Measurements from ENCODE around the gene LMNA.
"Not testable (repeated sequence)": the region's sequence is repeated elsewhere in the genome, so short reads cannot be mapped to it uniquely, and the experiment has no call there.

LMNA gene

DNA sequence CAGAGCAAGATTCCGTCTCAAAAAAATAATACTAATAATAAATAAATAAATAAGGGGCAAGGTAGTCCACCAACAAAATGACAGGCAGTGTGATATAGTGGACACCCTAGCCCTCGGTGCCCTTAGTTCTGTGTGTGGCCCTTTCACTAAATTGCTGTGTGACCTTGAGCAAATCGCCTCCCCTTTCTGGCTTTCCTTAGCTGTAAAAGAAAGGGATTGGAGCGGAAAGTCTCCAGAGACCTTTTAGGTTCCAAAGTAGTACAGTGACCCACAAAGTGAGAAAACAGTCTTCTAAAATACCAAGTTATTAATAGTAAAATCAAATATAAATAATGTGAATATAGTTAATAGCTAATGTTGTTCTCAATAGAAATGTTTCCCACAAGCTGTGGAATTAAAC is 7.6 kb downstream of the LMNA start:
- no peak for DNase-seq (ENCODE audit: low read depth in 3 of 3)

DNA sequence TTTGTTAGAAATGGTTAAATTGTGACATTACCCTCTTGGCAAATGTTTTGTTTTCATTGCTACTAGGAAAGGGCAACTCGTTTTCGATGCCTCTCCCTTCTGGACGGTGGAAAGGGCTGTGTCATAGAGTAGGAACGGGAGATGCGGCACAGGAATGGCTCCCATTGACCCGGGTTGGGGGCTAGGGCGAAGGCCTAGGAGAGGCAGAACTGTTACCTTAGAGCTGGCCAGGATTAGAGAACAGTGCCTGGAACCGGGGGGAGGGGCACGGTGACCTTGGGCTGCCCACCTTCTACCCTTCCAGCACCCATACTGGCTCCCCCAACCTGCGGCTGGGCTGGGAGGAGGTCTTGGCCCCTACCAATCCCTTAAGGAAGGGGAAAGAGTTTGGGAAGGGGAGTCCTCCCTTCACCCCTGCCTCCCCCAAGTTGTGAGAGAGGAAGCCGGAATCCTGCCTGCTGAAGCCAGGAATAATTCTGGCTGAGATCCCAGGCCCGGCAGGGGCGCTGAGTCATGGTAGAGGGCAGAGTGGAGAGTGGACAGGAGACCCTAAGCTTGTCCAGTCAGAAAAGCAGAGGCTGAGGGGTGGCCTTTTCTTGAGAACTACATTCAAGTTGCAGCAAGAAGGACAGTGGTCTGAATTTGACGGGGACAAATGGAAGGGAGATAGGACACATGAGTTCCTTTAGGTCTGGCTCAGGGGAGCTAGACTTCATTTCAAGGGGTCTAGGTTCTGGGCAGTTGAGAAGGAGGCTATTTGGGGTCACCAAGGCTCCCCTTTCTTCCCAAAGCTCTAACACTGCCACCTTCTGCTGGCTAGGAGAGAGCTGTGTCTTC is 8.2 kb downstream of the LMNA start:
- DNase-seq (ENCODE audit: low read depth in 3 of 3): no peak

DNA sequence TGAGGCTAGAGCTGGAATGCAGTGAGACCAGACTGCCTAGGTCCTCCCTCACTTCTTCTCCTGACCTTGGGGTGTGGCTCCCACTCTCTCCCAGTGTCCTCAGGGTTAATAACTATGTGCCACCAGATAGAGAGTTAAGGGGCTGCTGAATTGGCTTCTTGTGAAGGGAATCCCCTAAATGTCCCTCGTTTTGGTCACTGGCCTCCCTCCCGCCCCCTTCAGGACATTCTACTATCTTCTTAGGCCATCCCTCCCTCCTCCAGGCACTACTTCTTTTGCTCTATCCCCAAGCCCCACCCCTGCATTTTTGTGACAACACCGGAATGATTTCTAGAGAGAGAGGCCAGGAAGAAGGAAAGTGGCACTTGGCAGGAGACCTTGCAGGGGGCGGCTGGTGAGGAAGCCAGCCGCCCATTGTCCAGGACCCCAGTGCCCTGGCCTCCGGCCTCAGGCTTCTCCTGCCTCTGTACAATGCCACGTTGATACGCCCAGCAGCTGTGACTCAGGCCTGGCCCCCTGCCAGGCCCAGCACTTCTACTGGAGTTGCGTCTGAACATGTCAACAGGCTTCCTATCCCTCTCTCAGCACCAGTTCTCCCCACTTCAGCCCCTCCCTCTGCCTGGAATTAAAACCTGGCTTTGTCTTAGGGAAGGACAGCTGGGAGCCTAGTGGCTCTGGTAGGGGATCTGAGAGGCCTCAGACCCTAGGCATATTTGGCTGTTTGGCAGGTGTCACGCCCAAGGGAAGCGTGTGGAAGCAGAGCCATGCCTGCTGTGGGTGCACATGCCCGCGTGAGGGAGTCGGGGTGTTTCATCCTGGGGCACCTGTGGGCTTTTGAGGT is 9.1 kb downstream of the LMNA start:
- DNase-seq (ENCODE audit: low read depth in 3 of 3): peak in 1 of 3 experiments; percentile 51

DNA sequence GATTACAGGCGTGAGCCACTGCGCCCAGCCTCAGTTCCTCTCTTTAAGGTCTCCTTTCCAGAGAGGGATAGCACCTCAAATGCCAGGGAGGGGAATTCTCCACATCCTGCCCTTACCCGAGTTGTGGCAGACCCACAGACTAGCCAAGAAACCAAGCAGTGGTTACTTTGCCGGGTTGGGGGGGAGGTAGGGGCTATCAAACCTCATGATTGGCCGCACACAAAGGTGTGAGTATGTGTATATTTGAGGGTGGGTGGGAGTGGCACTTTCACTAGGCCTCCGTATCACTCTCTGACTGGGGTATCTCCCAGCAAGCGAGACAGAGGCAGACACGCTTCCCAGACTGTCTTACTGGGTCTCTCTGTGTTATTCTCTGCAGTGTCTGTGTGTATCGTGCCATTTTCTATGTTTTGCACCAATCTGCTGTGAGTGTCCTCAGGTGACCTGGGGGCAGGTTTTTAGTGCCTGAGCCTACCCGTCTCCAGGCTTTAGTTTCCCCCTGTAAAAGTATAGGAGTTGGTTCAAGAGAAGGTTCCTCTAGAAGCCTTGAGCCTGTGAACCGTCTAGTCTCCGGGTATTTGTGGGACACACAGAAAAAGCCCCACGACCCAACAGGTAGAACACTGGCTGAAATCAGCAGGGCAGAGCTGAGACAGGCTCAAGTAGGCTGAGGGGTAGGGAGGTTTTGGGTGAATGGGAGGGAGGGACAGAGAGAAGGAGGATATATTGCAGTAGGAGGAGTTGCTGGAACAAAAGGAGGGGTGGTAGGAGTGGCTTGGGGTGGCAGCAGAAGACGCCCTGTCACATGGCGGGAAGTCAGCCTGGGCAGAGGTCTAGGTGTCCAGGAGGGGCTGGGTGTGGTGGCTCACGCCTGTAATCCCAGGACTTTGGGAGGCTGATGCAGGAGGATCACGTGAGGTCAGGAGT is 10.3 kb downstream of the LMNA start:
- DNase-seq (ENCODE audit: low read depth in 3 of 3): no peak

DNA sequence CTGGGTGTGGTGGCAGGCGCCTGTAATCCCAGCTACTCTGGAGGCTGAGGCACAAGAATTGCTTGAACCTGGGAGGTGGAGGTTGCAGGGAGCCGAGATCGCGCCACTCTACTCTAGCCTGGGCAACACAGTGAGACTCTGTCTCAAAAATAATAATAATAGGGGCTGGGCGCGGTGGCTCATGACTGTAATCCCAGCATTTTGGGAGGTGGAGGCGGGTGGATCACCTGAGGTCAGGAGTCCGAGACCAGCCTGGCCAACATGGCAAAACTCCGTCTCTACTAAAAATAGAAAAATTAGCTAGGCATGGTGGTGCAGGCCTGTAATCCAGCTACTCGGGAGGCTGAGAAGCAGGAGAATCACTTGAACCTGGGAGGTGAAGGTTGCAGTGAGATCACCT is 11.0 kb downstream of the LMNA start:
- not testable (repeated sequence) for DNase-seq (ENCODE audit: low read depth in 3 of 3)

DNA sequence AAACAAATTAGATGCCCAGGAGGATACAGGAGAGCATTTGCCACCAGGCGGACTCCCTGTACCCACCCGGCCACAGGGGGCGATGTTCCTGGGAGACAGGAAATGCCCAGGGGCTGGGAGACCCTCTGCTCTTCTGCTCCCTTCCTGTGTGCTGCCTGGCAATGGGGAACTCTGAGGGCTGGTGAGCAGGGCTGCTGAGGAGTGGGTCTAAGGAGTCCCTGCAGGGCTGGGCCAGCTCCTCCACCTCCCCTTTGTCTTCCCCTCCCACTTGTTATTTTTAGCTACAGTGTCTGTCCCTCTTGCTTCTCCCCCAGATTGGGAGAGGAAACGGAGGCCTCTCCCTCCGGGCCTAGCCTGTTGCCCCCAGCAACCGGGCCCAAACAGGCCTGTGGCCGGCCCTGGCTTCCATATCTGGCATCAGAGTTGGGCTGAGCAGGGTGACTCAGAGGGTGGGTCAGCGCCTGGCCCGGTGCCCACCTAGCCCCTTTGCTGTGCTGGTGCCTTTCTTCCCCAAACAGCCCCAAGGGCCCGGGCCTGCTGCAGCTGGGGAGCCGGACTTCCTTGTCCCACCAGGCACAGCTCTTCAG is 11.6 kb downstream of the LMNA start:
- DNase-seq (ENCODE audit: low read depth in 3 of 3): no peak

DNA sequence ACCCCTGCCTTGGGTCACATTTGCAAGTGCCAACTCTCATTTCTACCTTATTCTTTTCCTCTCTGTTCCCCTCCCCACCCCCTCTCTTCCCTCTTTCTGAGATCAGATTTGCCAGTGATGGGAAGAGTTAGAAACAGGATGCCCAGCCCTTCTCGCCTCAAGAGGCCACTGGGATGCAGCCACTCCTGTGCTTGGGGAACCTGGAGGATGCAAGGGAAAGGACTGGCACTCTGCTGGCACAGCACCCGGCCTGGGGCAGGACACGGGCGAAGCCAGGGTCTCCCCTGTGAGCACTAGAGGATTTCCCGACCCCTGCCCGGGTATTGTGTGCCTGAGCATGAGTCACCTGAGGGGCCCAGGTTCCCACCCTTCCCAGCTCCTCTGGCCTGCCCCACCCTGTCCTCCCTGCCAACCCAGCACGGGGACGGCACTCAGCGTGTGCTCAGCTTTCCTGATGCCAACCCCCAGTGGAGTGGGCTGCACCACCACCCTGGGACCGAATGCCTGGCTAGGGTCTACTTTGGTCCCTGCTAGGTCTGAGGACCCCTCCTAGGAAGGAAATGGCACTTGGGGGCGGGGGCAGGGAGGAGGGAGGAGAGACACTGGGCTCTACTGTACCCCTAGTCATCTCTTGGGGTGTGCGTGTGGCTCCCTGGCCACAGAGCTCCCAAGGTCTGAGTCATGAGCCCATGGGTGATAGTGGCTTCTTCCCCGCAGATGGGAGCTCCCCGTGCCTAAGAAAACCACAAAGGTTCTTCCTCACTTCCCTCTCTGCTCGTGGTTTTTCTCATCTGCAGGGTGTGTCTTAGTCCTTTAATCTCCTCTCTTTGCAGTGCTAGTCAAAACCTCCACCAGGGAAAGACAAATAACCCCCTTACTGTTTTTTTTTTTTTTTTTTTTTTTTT is 12.4 kb downstream of the LMNA start:
- peak in 2 of 3 experiments; percentile 55 to 63 for DNase-seq (ENCODE audit: low read depth in 3 of 3)

DNA sequence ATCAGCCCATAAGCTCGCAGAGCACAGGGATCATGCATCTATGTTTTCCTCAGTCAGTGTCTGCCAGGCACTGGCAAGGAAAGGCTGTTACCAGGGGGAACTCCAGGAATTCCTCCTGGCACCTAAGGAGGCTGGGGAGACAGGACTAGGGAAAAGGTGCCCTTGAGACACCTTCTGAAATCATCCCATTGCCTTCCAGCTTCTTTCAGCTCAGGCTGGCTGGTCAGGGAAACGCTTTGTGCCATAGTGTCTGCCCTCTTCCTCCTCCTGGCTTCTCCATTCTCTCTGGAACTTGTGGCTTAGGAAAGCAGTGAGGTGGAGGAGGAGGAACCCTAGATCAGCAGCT is 13.8 kb downstream of the LMNA start:
- DNase-seq (ENCODE audit: low read depth in 3 of 3): no peak

DNA sequence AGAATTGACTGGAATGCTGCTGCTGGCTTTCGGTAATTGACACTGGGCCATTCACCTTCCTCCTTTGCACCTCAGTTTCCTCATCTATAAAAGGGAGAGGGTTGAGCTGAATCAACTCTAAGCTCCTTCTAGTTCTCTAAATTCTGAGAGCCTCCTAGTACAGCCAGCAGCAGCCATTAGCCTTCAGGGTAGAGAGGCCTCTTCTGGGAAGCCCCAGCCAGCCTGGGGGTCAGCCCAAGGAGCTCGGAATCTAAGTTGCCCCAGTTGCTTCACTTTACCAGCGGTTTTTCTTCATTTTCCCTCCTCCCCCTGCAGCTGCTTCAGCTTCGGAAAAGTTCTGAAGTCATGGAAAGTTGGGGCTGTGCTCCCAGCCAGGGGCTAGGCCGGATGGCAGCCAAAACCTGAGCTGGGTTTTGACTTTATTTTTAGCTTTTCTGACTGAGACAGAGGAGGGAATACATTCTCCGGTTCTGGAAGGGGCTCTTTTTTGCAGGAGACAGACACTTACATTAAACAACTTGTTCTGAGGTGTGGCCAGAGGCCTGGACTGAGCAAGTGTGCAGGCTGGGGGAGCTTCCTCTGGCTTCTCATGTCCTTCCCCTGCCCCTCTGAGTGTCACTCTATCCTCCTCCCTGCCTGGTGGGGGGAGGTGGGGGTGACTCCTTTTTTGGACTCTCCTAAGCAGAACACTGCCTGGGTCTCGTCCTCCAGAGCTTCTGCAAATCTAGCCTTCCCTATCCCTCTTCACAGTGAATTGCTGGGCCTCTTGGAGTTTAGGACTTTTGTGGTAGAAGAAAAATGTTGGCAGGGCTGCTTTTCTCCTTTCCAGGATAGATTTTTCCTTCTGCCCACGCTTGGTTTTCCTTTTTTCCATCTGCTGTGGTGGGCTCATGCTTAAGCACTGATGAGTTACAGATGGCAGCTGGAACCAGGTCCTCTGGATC is 14.4 kb downstream of the LMNA start:
- DNase-seq (ENCODE audit: low read depth in 3 of 3): no peak

DNA sequence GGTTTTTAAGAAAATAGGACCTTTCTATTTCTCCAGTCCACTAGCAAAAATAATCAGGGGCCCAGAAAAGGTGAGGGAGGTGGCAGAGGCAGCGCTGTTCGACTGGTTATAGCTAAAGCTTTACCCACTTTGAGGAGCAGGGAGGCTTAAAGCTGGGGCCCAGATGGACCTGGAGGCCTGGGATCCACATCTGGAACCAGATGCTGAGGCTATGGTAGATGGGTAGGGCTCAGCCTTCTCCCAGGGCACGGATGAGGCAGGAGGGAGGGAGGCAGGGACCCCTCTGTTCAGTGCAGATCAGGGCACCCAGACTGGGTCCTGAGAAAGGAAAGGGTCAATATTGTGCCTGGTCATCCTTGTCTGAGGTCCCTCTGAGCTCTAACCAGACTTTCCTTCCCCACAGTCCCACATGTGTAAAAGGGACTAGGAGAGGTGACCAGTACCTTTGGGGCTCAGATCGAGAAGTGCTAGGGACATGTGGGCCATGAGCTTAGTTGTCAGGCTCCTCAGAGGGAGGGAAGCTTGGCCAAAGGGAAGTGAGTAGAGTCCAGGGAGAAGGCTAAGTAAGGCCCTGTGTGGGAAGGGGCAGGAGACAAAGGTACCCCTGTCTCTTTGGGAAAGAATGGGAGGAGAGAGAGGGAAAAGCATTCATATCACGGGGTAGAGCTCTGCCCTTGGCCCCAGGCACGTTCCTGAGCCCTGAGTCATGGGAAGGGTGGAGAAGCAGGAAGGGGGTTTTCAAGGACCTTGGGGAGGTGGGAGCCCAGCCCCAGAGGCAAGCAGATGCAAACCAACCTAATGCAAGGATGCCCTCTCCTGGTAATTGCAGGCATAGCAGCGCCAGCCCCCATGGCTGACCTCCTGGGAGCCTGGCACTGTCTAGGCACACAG is 15.4 kb downstream of the LMNA start:
- DNase-seq (ENCODE audit: low read depth in 3 of 3): peak; percentile 64 to 68 (median 65)

DNA sequence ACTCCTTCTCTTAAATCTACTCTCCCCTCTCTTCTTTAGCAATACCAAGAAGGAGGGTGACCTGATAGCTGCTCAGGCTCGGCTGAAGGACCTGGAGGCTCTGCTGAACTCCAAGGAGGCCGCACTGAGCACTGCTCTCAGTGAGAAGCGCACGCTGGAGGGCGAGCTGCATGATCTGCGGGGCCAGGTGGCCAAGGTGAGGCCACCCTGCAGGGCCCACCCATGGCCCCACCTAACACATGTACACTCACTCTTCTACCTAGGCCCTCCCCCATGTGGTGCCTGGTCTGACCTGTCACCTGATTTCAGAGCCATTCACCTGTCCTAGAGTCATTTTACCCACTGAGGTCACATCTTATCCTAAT is 16.0 kb downstream of the LMNA start:
- DNase-seq (ENCODE audit: low read depth in 3 of 3): no peak

DNA sequence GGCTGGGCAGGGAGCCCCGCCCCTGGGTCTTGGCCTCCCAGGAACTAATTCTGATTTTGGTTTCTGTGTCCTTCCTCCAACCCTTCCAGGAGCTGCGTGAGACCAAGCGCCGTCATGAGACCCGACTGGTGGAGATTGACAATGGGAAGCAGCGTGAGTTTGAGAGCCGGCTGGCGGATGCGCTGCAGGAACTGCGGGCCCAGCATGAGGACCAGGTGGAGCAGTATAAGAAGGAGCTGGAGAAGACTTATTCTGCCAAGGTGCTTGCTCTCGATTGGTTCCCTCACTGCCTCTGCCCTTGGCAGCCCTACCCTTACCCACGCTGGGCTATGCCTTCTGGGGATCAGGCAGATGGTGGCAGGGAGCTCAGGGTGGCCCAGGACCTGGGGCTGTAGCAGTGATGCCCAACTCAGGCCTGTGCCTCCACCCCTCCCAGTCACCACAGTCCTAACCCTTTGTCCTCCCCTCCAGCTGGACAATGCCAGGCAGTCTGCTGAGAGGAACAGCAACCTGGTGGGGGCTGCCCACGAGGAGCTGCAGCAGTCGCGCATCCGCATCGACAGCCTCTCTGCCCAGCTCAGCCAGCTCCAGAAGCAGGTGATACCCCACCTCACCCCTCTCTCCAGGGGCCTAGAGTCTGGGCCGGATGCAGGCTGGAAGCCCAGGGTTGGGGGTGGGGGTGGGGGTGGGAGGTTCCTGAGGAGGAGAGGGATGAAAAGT is 20.4 kb downstream of the LMNA start:
- DNase-seq (ENCODE audit: low read depth in 3 of 3): no peak

DNA sequence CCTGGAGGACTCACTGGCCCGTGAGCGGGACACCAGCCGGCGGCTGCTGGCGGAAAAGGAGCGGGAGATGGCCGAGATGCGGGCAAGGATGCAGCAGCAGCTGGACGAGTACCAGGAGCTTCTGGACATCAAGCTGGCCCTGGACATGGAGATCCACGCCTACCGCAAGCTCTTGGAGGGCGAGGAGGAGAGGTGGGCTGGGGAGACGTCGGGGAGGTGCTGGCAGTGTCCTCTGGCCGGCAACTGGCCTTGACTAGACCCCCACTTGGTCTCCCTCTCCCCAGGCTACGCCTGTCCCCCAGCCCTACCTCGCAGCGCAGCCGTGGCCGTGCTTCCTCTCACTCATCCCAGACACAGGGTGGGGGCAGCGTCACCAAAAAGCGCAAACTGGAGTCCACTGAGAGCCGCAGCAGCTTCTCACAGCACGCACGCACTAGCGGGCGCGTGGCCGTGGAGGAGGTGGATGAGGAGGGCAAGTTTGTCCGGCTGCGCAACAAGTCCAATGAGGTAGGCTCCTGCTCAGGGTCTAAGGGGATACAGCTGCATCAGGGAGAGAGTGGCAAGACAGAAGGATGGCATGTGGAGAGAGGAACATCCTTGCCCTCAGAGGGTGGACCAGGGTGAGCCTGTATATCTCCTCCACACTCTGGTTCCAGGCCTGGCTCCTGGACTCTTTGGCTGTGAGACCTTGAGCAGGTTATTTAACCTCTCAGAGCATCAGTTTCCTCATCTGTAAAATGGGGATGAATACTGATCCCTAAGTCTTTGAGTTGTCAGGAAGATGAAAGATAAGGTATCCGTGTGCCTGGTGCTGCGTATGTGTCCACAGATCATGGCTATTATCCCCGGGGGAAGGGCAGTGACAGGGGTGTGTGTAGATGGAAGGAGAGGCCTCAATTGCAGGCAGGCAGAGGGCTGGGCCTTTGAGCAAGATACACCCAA is 21.7 kb downstream of the LMNA start:
- DNase-seq (ENCODE audit: low read depth in 3 of 3): no peak

DNA sequence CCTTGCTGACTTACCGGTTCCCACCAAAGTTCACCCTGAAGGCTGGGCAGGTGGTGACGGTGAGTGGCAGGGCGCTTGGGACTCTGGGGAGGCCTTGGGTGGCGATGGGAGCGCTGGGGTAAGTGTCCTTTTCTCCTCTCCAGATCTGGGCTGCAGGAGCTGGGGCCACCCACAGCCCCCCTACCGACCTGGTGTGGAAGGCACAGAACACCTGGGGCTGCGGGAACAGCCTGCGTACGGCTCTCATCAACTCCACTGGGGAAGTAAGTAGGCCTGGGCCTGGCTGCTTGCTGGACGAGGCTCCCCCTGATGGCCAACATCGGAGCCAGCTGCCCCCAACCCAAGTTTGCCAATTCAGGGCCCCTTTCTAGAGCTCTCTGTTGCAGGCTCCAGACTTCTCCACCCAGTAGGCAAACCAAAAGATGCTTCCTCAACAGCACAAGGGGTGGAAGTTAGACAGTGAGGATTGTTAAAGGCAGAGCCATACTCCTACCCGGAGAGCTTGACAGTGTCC is 22.5 kb downstream of the LMNA start:
- no peak for DNase-seq (ENCODE audit: low read depth in 3 of 3)

DNA sequence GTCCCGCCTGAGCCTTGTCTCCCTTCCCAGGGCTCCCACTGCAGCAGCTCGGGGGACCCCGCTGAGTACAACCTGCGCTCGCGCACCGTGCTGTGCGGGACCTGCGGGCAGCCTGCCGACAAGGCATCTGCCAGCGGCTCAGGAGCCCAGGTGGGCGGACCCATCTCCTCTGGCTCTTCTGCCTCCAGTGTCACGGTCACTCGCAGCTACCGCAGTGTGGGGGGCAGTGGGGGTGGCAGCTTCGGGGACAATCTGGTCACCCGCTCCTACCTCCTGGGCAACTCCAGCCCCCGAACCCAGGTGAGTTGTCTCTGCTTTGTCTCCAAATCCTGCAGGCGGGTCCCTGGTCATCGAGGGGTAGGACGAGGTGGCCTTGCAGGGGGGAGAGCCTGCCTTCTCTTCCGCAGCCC is 24.0 kb downstream of the LMNA start:
- DNase-seq (ENCODE audit: low read depth in 3 of 3): no peak
